Stimulated activated CD8-positive, alpha-beta memory T cell treated with anti-CD3 and anti-CD28 coated beads, Interleukin-7, amount 100 ng/mL, for 24 hours (primary cell): ENCODE measurements around the gene FAM76A.
"Not testable (repeated sequence)": the region's sequence is repeated elsewhere in the genome, so short reads cannot be mapped to it uniquely, and the experiment has no call there.

Experiments
- DNase-seq: peaks from one replicate; pipeline ENCODE4 v3.0.0-alpha.2; 2020; ENCODE audit warnings: low read depth

Gene FAM76A

GRCh38 chr1:27725374-27726172 is at the start of gene FAM76A:
Gene FAM76A, plus strand, starts transcription at chr1:27725961. Its CDS starts 120 bp downstream, at chr1:27726081.
- DNase-seq, result peak; percentile 98

- DNase-seq, result no peak
Measured at GRCh38 chr1:27676410-27676809, 49.4 kb upstream of the FAM76A start.

- DNase-seq, result no peak
Measured at GRCh38 chr1:27678747-27679146, 47.0 kb upstream of the FAM76A start.

DNA sequence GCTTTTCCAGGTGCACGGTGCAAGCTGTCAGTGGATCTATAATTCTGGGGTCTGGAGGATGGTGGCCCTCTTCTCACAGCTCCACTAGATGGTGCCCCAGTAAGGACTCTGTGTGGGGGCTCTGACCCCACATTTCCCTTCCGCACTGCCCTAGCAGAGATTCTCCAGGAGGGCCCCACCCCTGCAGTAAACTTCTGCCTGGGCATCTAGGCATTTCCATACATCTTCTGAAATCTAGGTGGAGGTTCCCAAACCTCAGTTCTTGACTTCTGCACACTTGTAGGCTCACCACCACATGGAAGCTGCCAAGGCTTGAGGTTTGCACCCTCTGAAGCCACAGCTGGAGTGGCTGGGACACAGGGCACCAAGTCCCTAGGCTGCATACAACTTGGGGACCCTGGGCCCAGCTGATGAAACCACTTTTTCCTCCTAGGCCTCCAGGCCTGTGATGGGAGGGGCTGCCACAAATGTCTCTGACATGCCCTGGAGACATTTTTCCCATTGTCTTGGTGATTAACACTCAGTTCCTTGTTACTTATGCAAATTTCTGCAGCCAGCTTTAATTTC is 45.5 kb upstream of the FAM76A start:
- DNase-seq, result not testable (repeated sequence)

- not testable (repeated sequence) for DNase-seq
Measured at GRCh38 chr1:27681580-27681979, 44.2 kb upstream of the FAM76A start.

DNA sequence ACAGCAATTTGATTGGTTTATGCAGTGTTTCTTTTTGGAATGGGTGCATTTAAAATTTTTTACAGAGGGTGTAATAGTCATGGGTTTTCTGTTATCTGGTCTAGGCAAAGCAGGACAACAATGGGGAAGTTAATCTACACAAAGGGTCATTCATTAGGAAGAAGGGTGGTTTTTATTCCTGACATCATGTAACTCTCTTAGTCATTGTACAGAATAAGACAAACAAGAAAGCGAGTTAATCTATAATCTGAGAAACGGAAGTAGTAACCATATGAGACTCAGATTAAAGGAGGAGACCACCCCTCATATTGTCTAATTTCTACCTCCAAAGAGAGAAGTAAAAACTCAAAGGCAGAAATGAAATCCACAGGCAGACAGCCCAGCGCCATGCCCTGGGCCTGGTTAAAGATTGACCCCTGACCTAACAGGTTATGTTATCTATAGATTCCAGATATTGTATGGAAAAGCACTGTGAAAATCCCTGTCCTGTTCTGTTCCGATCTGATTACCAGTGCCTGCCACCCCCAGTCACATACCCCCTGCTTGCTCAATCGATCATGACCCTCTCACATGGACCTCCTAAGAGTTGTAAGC is 43.3 kb upstream of the FAM76A start:
- DNase-seq, result no peak

DNA sequence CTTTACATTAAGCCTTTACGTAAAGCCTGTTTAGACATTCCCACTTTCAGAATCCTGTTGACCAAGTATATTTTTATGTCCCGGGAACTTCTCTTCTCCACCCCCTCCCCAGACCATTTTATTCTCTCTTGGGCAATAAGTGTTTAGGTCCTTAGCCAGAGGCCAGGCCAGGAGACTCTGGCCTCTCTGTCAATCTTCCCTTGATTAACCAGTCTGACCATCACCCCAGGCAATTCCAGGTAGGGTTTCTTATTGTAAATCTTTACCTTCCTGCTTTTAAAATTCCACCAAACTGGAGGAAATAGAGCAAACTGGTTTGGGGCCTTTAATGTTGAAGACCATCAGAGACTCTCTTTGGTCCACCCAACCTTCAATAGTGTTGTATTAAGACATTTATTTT is 41.6 kb upstream of the FAM76A start:
- no peak for DNase-seq

DNA sequence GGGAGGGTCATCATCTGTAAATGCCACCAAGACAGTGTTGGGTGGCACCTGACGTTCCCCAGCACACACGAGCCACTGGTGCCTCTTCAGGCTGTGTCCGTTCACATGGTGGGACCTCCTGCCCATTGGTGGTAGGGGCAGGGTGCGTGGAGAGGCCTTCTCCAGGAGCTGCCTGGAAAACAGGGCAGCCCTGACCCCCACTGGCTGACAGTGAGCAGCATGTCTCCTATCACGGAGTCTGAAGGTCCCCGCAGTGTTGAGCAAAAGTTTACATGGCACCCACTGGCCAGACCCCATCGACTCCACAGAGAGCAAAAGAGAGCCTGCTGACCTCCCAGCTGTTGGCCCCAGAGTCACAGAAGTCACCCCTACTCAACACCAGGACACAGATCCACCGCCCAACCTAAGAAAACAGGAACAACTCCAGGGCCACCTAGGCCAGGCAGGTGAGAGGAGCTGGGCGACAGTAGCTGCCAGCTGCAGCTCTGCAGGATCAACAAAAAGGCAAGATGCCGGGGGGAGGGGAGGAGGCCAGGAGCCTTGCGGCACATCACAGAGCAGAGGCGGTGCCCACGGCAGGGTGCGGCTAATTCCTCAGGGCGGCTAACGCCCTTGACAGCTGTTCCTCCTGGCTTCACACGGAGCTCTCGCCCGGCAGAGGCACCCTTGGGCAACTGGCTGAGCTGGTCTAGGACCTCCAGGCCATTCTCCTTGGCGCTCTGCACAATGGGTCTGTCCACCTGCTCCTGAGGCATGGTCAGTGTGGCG is 39.4 kb upstream of the FAM76A start:
- no peak for DNase-seq

GRCh38 chr1:27687906-27688305 is 37.9 kb upstream of the FAM76A start:
- DNase-seq, result no peak

- DNase-seq, result no peak
Measured at GRCh38 chr1:27689423-27690173, 36.2 kb upstream of the FAM76A start.

GRCh38 chr1:27690183-27690582 is 35.6 kb upstream of the FAM76A start:
- no peak for DNase-seq

- not testable (repeated sequence) for DNase-seq
Measured at GRCh38 chr1:27696835-27697234, 28.9 kb upstream of the FAM76A start.

GRCh38 chr1:27704958-27705357 is 20.8 kb upstream of the FAM76A start:
- no peak for DNase-seq

GRCh38 chr1:27705545-27705944 is 20.2 kb upstream of the FAM76A start:
- no peak for DNase-seq

- no peak for DNase-seq
Measured at GRCh38 chr1:27710574-27710973, 15.2 kb upstream of the FAM76A start.

- DNase-seq, result no peak
Measured at GRCh38 chr1:27713139-27713725, 12.5 kb upstream of the FAM76A start.

- no peak for DNase-seq
Measured at GRCh38 chr1:27713869-27714513, 11.8 kb upstream of the FAM76A start.

DNA sequence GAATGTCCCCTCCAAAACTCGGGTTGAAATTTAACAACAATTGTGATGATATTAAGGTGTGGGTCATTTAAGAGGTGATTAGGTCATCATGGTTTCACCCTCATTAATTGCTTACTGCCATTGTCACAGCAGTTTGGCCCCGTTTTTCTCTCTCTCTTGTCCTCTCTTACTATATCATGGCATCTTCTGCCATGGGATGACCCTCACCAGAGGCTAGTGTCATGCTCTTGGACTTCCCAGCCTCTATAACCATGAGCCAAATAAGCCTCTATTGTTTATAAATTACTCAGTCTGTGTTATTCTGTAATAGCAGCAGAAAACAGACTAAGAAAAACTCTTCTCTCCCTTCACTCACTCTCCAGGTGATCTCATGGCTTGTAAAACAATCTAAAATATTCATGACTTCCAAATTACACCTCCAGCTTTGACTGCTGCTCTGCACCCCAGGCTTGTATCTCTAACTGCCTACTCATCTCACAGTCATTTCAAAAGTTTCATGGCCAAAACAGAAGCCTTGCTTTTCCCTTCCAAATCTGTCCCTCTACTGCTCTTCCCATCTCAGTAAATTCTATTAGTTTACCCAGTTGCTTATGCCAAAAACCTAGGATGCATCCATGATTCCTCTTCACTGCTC is 9.4 kb upstream of the FAM76A start:
- DNase-seq, result no peak

DNA sequence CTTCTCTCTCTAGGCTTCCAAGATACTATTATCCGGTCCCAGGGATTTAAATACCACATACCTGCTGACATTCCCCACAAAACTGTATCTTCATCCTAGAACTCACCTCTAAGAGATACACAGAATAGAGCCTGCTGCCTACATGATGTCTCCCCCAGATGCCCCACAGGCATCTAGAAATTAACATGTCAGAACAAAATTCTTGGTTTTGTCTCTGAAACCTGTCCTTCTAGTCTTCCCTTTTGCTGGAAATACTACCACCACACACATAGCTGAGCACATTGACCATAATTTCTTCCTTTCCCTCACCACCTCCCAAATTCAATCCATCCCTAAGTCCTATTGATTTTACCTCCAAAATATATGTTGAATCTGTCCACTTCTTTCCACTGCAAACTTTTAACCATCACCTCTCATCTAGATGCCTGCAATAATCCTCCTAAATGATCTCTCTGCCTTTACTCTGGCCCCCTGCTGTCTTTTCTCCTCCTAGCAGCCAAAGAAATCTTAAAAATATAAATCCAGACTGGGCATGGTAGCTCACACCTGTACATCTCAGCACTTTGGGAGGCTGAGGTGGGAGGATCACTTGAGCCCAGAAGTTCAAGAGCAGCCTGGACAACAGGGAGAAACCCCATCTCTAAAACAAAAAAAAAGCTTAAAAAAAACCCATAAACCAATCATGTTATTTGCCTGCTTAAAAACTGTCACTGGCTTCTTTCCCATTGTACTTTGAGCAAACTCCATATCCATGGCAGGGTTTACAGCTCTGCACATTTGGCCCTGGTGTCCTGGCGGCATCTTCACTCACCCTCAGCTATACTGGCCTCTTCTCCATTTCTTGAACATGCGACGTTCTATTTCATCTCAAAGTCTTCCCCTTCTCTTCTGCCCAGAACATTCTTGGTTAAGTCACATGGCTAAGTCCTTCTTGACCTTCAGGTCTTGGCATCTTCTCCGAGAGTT is 6.2 kb upstream of the FAM76A start:
- DNase-seq, result no peak
